HCT116 (cell line): ENCODE results near the gene KCNK16. TPM values are rescaled to one million over a fixed set of nuclear protein-coding genes. Genes with fewer than 3 reads are reported as not detected.

Experiments used
- ATAC-seq: fragments of 200-7000 bp; cut with Tn5 transposase; 2 replicates; pipeline ENCODE4 v1.9.1; 2020; ENCODE audit warnings: mild to moderate bottlenecking, moderate library complexity
- BruUV-seq: library from RNA; stranded (reverse); fragments of 400-500 nt; replicated peaks from 2 replicates; lab custom pipeline; 2021; lab: Mats Ljungman, UMichigan
- CTCF ChIA-PET: fragments of 300-600 bp; sonication (Branson Sonifier 250); formaldehyde crosslinking; loops from one replicate; lab custom pipeline; 2021; ENCODE audit warnings: antibody characterized with exemption; lab: Charles Lee
- POLR2A ChIA-PET: fragments of 300-600, 350-600 bp; sonication (Branson Sonifier 250); formaldehyde crosslinking; loops from one replicate; lab custom pipeline; 2021; ENCODE audit warnings: antibody characterized with exemption; lab: Charles Lee
- RAD21 ChIA-PET, 2 experiments: fragments of 300-600 bp; sonication (Branson Sonifier 250); formaldehyde crosslinking; loops; one replicate each; lab custom pipeline; 2023; ENCODE audit warnings: low total read pairs in 2 of 2; ENCODE audit not compliant: uncharacterized antibody in 2 of 2, unreplicated experiment in 2 of 2, low non-redundant PET in 1 of 2; lab: Charles Lee
- DNase-seq: peaks from one replicate; pipeline ENCODE4 v3.0.0-alpha.2; 2010; ENCODE audit warnings: low read depth, low spot score
- H2AFZ ChIP-seq: fragments of 200-600 bp; shearing (Covaris generic), sonication (generic); 2 replicates; pipeline ENCODE4 v1.6.1; 2017; ENCODE audit warnings: low read depth, mixed run types, mixed read lengths, antibody characterized with exemption, low read length; ENCODE audit not compliant: poor library complexity, severe bottlenecking
- H3K27ac ChIP-seq: 2 replicates; pipeline ENCODE4 v1.5.1; 2012; ENCODE audit warnings: low read depth, low read length
- H3K27me3 ChIP-seq: fragments of 200-600 bp; sonication (generic); 2 replicates; pipeline ENCODE4 v1.6.1; 2016; ENCODE audit warnings: mixed run types, low read length, mixed read lengths; ENCODE audit not compliant: insufficient read depth
- H3K36me3 ChIP-seq, 2 experiments: fragments of 200-500 bp in 1 of 2; fragments of 200-600 bp in 1 of 2; sonication (Bioruptor generic) in 1 of 2; sonication (generic) in 1 of 2; 2 replicates each; pipeline versions ENCODE4 v1.5.1 to v1.6.1; 2014 to 2016; ENCODE audit warnings: low read length in 2 of 2, inconsistent platforms in 1 of 2, mixed read lengths in 1 of 2, mixed run types in 1 of 2; ENCODE audit not compliant: insufficient read depth in 2 of 2, control insufficient read depth in 1 of 2
- H3K4me1 ChIP-seq, 2 experiments: fragments of 200-600 bp in 1 of 2; sonication (generic) in 1 of 2; 2 replicates each; pipeline versions ENCODE4 v1.5.1 to v1.6.1; 2012 to 2017; ENCODE audit warnings: low read length in 2 of 2, inconsistent platforms in 1 of 2, mild to moderate bottlenecking in 1 of 2, mixed read lengths in 1 of 2, mixed run types in 1 of 2, moderate library complexity in 1 of 2; ENCODE audit not compliant: insufficient read depth in 2 of 2, control insufficient read depth in 1 of 2
- H3K4me2 ChIP-seq: fragments of 200-600 bp; sonication (generic); 2 replicates; pipeline ENCODE4 v1.6.1; 2017; ENCODE audit warnings: mixed run types, low read length, mixed read lengths
- H3K4me3 ChIP-seq, 2 experiments: fragments of 200-600 bp in 1 of 2; sonication (generic) in 1 of 2; replicated peaks in 1 of 2; 2 replicates each; pipeline ENCODE4 v1.5.1; 2011 to 2016; ENCODE audit warnings: low read length in 2 of 2, control low read depth in 1 of 2, low read depth in 1 of 2, mild to moderate bottlenecking in 1 of 2, mixed read lengths in 1 of 2, mixed run types in 1 of 2
- H3K79me2 ChIP-seq: fragments of 200-600 bp; sonication (generic); 2 replicates; pipeline ENCODE4 v1.6.1; 2017; ENCODE audit warnings: mild to moderate bottlenecking, mixed run types, low read length, moderate library complexity, mixed read lengths; ENCODE audit not compliant: insufficient read depth
- H3K9ac ChIP-seq: fragments of 200-600 bp; sonication (generic); 2 replicates; pipeline ENCODE4 v1.6.1; 2016; ENCODE audit warnings: low read length, mixed read lengths
- H3K9me2 ChIP-seq: fragments of 200-600 bp; sonication (generic), shearing (Covaris generic); 2 replicates; pipeline ENCODE4 v1.6.1; 2017; ENCODE audit warnings: mixed run types, mild to moderate bottlenecking, moderate library complexity; ENCODE audit not compliant: insufficient read depth
- H3K9me3 ChIP-seq, 2 experiments: fragments of 200-500 bp in 1 of 2; fragments of 200-600 bp in 1 of 2; sonication (Bioruptor generic) in 1 of 2; sonication (generic) in 1 of 2; 2 replicates each; pipeline ENCODE4 v1.6.1; 2014 to 2017; ENCODE audit warnings: low read length in 2 of 2, mixed read lengths in 2 of 2, inconsistent platforms in 1 of 2, low read depth in 1 of 2, mild to moderate bottlenecking in 1 of 2, mixed run types in 1 of 2, moderate library complexity in 1 of 2; ENCODE audit not compliant: control insufficient read depth in 1 of 2, insufficient read depth in 1 of 2
- H4K20me1 ChIP-seq: fragments of 200-600 bp; sonication (generic), shearing (Covaris generic); 2 replicates; pipeline ENCODE4 v1.6.1; 2017; ENCODE audit warnings: mixed run types, mild to moderate bottlenecking, moderate library complexity; ENCODE audit not compliant: insufficient read depth
- CBX3 ChIP-seq: IDR thresholded peaks from 2 replicates; pipeline ENCODE4 v1.6.1; 2012; ENCODE audit warnings: low read depth
- EGR1 ChIP-seq: IDR thresholded peaks from 2 replicates; pipeline ENCODE4 v1.6.1; 2012; ENCODE audit warnings: low read depth
- ELF1 ChIP-seq: IDR thresholded peaks from 2 replicates; pipeline ENCODE4 v1.6.1; 2012; ENCODE audit warnings: low read depth, borderline replicate concordance
- EZH2 ChIP-seq: fragments of 200-600 bp; sonication (generic); IDR thresholded peaks from 2 replicates; pipeline ENCODE4 v1.6.1; 2017; ENCODE audit warnings: antibody characterized with exemption, mixed run types
- POLR2AphosphoS5 ChIP-seq: IDR thresholded peaks from 2 replicates; pipeline ENCODE4 v1.6.1; 2011; ENCODE audit warnings: mild to moderate bottlenecking, low read depth, low read length, moderate library complexity
- SRF ChIP-seq: IDR thresholded peaks from 2 replicates; pipeline ENCODE4 v1.6.1; 2012; ENCODE audit warnings: low read depth
- TCF7L2 ChIP-seq: IDR thresholded peaks from 2 replicates; pipeline ENCODE4 v1.7.0; 2011; ENCODE audit warnings: borderline replicate concordance, inconsistent platforms; ENCODE audit not compliant: insufficient read depth, insufficient read length; ENCODE audit errors: extremely low read depth
- YY1 ChIP-seq: IDR thresholded peaks from 2 replicates; pipeline ENCODE4 v1.6.1; 2011; ENCODE audit warnings: low read length, low read depth, moderate library complexity, mild to moderate bottlenecking; ENCODE audit not compliant: insufficient replicate concordance; ENCODE audit errors: extremely low read depth
- ZFX ChIP-seq: fragments of 450-650 bp; IDR thresholded peaks from 2 replicates; pipeline ENCODE4 v1.6.1; 2017
- intact Hi-C: fragments of 100-400 bp; cut with micrococcal nuclease; formaldehyde crosslinking; loops from 2 replicates; pipeline ENCODE4 v1.10.0; 2022
- total RNA-seq: library from RNA; stranded (reverse); gene quantifications from one replicate; pipeline ENCODE4 v1.2.1, GENCODE V29; 2021; ENCODE audit not compliant: unreplicated experiment
- TF ChIP-seq, protein P1 (sequence below), 3 experiments: fragments of 200-600 bp in 1 of 3; sonication (generic) in 1 of 3; IDR thresholded peaks in 2 of 3; conservative IDR thresholded peaks in 1 of 3; 2 replicates each; pipeline ENCODE4 v1.5.1; 2012 to 2017; ENCODE audit warnings: low read depth in 2 of 3, low read length in 2 of 3, antibody characterized with exemption in 1 of 3, borderline replicate concordance in 1 of 3, control low read depth in 1 of 3, mild to moderate bottlenecking in 1 of 3, mixed read lengths in 1 of 3, mixed run types in 1 of 3, moderate library complexity in 1 of 3; ENCODE audit not compliant: insufficient read depth in 1 of 3
- TF ChIP-seq, protein P2 (sequence below): IDR thresholded peaks from 2 replicates; pipeline ENCODE4 v1.6.1; 2012
- TF ChIP-seq, protein P3 (sequence below): IDR thresholded peaks from 2 replicates; pipeline ENCODE4 v1.6.1; 2012; ENCODE audit warnings: low read depth
- TF ChIP-seq, protein P4 (sequence below): IDR thresholded peaks from 2 replicates; pipeline ENCODE4 v1.6.1; 2011; ENCODE audit warnings: mild to moderate bottlenecking, low read length, moderate library complexity; ENCODE audit not compliant: insufficient replicate concordance; ENCODE audit errors: extremely low read depth

KCNK16 gene
- total RNA-seq, 1 experiment from 2014 or later = not detected

DNA sequence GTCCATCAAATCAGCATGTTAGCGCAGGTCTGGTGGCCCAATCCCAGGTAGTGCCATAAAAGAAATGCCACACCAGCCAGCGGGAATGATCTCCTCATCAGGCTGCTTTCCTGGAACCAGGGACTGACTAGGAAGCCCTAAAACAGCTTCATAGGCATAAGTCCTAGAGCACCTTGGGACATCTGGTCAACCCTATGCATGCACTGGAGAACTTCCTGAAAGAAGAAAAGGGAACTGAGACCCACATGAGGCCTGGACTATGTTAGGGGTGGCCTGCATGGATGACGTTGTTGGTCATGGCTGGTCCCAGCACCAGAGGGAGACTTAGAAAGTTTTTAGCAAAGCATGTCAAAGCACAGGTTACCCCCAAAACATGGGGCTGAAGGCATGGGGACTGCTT, 7.6 kb upstream of the KCNK16 start:
- no peak for DNase-seq
- Histone ChIP-seq H3K4me2 (no peak overlapping the region), H4K20me1 (no peaks in the 10 kb centered on the region), H3K27ac (no peak overlapping the region), H3K36me3 (no peaks in the 10 kb centered on the region), H3K9me3 (no peaks in the 10 kb centered on the region), H3K9me2 (no peaks in the 10 kb centered on the region), H2AFZ (no peak overlapping the region), H3K4me3 (no peak overlapping the region), H3K79me2 (no peaks in the 10 kb centered on the region), H3K27me3 (peaks cover 54% of the 10 kb centered on the region), H3K4me1 (no peaks in the 10 kb centered on the region), H3K9ac (no peak overlapping the region)
- intact Hi-C loops = no loop called here
- ChIA-PET POLR2A (no interaction called here), CTCF (no interaction called here), RAD21 (no interaction called here)
- ATAC-seq = no peak
- no TSS peak for BruUV-seq
- TF ChIP-seq, protein P1, sequence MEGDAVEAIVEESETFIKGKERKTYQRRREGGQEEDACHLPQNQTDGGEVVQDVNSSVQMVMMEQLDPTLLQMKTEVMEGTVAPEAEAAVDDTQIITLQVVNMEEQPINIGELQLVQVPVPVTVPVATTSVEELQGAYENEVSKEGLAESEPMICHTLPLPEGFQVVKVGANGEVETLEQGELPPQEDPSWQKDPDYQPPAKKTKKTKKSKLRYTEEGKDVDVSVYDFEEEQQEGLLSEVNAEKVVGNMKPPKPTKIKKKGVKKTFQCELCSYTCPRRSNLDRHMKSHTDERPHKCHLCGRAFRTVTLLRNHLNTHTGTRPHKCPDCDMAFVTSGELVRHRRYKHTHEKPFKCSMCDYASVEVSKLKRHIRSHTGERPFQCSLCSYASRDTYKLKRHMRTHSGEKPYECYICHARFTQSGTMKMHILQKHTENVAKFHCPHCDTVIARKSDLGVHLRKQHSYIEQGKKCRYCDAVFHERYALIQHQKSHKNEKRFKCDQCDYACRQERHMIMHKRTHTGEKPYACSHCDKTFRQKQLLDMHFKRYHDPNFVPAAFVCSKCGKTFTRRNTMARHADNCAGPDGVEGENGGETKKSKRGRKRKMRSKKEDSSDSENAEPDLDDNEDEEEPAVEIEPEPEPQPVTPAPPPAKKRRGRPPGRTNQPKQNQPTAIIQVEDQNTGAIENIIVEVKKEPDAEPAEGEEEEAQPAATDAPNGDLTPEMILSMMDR (IDR thresholded peaks at IDR 0.05 in 2 of 3, conservative IDR thresholded peaks at IDR 0.05 in 1 of 3; ENCODE audit: borderline replicate concordance in 1 of 3, insufficient read depth in 1 of 3, low read depth in 2 of 3, low read length in 2 of 3) = no peak
- no peak for TF ChIP-seq TCF7L2
- TF ChIP-seq ZFX = no peak
- TF ChIP-seq CBX3 = no peak
- no peak for TF ChIP-seq EGR1
- TF ChIP-seq ELF1 = no peak
- no peak for TF ChIP-seq EZH2
- TF ChIP-seq, protein P2, sequence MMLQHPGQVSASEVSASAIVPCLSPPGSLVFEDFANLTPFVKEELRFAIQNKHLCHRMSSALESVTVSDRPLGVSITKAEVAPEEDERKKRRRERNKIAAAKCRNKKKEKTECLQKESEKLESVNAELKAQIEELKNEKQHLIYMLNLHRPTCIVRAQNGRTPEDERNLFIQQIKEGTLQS = no peak
- TF ChIP-seq YY1 = no peak

DNA sequence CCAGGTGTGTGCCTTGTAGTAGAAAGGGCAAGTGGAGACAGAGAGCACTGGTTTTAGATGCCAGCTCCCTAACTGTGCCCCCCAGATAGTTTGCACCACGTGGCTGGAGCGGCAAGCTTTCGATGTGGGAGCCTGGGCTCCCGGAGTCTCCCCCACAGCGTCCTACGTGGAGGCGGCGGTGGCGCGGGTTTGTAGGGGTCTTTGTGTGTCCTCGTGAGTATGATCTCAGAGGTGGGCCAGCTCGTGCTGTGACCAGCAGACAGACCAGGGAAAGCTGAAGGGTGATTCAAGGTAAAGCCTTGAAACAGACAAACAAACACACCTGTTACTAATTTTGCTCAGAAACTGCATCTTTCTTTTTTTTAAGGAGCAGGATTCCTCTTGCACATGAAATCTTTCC, 5.6 kb upstream of the KCNK16 start:
- H3K4me2 ChIP-seq = no peak overlapping the region
- H3K27ac ChIP-seq = no peak overlapping the region
- no peak overlapping the region for H3K9ac ChIP-seq
- CTCF ChIA-PET = no interaction called here
- no peaks in the 10 kb centered on the region for H3K4me1 ChIP-seq
- no peaks in the 10 kb centered on the region for H3K9me2 ChIP-seq
- RAD21 ChIA-PET = no interaction called here
- no peak overlapping the region for H3K4me3 ChIP-seq
- ATAC-seq (no peak), DNase-seq (no peak)
- H3K9me3 ChIP-seq = no peaks in the 10 kb centered on the region
- POLR2A ChIA-PET = no interaction called here
- no peaks in the 10 kb centered on the region for H3K79me2 ChIP-seq
- peaks cover 50% of the 10 kb centered on the region for H3K27me3 ChIP-seq
- H3K36me3 ChIP-seq = no peaks in the 10 kb centered on the region
- intact Hi-C loops = no loop called here
- no peaks in the 10 kb centered on the region for H4K20me1 ChIP-seq
- BruUV-seq = no TSS peak
- H2AFZ ChIP-seq = no peak overlapping the region
- TF ChIP-seq, protein P3, sequence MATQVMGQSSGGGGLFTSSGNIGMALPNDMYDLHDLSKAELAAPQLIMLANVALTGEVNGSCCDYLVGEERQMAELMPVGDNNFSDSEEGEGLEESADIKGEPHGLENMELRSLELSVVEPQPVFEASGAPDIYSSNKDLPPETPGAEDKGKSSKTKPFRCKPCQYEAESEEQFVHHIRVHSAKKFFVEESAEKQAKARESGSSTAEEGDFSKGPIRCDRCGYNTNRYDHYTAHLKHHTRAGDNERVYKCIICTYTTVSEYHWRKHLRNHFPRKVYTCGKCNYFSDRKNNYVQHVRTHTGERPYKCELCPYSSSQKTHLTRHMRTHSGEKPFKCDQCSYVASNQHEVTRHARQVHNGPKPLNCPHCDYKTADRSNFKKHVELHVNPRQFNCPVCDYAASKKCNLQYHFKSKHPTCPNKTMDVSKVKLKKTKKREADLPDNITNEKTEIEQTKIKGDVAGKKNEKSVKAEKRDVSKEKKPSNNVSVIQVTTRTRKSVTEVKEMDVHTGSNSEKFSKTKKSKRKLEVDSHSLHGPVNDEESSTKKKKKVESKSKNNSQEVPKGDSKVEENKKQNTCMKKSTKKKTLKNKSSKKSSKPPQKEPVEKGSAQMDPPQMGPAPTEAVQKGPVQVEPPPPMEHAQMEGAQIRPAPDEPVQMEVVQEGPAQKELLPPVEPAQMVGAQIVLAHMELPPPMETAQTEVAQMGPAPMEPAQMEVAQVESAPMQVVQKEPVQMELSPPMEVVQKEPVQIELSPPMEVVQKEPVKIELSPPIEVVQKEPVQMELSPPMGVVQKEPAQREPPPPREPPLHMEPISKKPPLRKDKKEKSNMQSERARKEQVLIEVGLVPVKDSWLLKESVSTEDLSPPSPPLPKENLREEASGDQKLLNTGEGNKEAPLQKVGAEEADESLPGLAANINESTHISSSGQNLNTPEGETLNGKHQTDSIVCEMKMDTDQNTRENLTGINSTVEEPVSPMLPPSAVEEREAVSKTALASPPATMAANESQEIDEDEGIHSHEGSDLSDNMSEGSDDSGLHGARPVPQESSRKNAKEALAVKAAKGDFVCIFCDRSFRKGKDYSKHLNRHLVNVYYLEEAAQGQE = no peak
- TF ChIP-seq CBX3 = no peak
- TF ChIP-seq, protein P4, sequence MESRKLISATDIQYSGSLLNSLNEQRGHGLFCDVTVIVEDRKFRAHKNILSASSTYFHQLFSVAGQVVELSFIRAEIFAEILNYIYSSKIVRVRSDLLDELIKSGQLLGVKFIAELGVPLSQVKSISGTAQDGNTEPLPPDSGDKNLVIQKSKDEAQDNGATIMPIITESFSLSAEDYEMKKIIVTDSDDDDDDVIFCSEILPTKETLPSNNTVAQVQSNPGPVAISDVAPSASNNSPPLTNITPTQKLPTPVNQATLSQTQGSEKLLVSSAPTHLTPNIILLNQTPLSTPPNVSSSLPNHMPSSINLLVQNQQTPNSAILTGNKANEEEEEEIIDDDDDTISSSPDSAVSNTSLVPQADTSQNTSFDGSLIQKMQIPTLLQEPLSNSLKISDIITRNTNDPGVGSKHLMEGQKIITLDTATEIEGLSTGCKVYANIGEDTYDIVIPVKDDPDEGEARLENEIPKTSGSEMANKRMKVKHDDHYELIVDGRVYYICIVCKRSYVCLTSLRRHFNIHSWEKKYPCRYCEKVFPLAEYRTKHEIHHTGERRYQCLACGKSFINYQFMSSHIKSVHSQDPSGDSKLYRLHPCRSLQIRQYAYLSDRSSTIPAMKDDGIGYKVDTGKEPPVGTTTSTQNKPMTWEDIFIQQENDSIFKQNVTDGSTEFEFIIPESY = no peak
- no peak for TF ChIP-seq POLR2AphosphoS5
- no peak for TF ChIP-seq SRF
